Activated CD4-positive, CD25-positive, alpha-beta regulatory T cell (primary cell): ENCODE results near the gene PTPA.

Source experiments
- DNase-seq, 4 experiments: peaks; one replicate each; lab custom pipeline; 2025; lab: John Stamatoyannopoulos, UW

PTPA gene

DNA sequence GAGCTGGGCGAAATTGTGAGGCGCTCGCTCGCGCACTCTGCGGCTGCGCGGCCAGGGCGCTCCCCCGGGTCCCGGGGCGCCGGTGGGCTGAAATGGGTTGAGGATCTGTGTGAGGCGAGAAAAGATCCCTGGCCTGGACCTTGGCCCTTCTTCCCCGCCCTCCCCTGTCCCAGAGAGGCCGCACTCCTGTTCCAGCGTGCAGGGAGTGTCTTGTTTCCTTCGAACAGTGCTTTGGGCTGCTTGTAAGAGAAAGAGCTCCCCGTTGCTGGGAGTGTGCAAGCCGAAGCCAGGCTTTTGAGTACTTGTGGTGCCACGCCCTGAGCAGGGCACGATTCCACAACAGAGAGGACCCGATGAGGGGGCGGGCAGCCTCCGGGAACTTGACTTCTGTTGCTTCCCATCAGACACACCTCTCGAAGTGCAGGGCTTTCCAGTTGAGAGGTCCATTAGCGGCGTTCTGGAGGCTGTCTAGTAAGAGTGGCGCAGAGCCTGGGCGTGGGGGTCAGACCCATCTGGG, 29.8 kb upstream of the PTPA start:
- DNase-seq: no peak

GRCh38 chr9:129084087-129084486, 27.1 kb upstream of the PTPA start:
- DNase-seq: no peak

GRCh38 chr9:129089246-129089645, 22.0 kb upstream of the PTPA start:
- DNase-seq: no peak

GRCh38 chr9:129093602-129094386, 17.4 kb upstream of the PTPA start:
- DNase-seq: no peak

DNA sequence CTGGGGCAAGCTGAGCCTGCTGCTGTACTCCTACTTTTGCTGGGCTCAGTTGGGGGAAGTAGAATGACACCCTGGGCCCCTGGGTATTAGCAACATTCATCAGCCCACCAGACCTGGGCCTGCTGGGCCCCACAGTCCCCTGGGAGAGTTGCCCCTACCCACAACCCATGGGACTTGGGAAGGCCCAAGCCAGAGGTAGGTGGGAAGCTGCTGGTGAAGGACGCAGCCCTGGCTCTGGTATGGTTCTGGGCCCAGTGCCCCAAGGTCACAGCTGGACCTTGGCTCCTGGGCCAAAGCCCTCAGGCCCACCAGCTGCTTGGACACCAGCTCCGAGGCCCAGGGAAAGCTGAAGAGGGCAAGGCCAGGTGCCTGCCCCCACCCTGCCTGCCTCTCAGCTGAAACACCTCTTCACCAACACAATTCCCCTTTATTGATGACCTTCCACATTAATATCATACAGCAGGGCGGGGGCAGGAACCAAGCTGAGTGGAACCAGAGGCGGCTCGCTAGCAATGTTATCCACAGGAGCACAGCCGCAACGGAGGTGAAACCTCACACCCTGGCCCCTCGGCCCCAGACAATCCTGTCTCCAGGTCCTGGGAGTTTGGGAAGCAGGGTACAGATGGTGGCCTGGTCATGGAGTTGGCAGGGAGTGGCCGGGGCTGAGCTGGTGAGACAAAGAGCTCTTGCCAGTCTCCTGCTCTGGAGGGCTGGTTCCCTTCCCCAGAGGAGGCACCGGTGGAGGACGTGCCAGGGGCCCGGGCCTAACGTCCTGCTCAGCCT, 16.6 kb upstream of the PTPA start:
- no peak for DNase-seq

DNA sequence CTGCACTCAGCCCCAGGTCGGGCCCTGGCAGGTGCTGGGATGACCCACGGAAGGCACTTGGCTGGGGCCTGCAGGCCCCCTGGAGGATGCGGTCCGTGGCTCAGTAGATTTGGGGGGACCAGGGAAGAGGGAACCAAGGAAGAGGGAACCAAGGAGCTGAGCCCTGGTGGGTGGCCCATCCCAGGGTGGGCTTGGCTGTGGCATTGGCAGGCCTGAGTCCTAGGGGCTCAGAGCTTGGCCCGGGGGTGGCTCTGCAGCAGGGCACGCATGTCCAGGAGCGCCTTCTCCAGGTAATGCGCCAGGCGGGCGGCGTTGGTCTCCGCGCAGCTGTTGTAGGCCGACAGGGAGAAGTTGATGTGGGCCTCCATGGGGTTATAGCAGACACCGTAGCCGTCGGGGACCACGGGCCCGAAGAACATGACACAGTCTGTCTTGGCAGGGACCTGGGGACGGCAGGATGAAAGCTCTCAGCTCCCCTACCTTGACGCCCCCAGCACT, 16.0 kb upstream of the PTPA start:
- no peak for DNase-seq

- DNase-seq: no peak
Measured at GRCh38 chr9:129095908-129096307, 15.3 kb upstream of the PTPA start.

- DNase-seq: no peak
Measured at GRCh38 chr9:129097671-129098306, 13.4 kb upstream of the PTPA start.

GRCh38 chr9:129098328-129098727, 12.9 kb upstream of the PTPA start:
- DNase-seq: no peak

DNA sequence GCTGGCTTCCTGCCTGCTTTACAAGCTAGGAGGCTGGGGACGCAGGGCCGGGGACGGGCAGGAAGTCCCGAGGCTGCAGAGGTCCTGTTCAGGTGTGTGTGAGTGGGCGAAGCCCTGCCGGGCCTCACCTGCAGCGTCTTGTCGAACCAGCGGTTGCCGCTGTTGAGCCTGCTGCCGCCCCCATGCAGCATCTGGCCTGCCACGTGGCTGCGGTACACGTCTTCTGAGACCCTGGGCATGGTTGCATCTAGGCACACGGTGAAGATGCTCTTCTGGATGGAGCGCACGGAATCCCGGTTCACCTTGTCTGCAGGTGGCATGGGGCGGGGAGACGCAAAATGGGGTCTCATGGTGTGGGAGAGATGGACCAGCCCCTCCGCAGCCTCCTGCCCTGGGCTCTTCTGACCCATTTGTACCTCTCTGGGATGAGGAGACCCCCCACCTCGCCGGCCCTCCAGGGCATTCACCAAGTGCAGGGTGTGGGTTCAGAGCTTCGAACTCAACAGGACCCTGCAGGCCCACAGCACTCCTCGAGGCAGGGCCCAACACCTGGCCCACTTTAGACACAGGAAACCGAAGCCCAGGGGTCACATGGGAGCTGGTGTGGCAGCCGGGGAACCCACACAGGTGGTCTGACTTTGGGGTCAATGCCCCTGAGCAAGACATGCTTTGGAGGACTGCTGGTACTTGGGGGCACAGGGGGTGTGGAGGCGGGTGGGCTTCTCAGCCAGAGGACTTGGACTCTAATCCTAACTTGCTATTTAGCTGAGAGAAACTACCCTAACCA, 10.6 kb upstream of the PTPA start:
- no peak for DNase-seq

DNA sequence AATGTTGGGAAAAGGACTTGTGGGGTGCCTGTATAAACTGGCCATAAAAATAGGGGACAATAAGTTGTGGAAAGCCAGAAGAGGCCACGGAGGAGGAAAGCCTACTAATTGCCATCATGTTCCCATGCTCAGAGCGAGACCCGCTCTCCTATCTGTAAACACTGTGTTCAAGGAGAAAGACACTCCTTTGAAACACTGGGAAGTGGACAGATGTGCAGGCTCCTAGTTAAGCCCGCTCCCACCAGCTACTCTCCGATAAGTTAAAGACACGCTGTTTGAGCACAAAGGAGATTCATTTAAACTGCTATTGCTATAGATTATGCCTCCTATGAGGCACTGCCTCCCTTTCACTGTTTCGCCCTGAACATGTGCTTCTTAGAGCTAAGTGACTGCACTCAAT, 9.9 kb upstream of the PTPA start:
- DNase-seq: no peak

GRCh38 chr9:129102095-129102525, 9.1 kb upstream of the PTPA start:
- DNase-seq: no peak

DNA sequence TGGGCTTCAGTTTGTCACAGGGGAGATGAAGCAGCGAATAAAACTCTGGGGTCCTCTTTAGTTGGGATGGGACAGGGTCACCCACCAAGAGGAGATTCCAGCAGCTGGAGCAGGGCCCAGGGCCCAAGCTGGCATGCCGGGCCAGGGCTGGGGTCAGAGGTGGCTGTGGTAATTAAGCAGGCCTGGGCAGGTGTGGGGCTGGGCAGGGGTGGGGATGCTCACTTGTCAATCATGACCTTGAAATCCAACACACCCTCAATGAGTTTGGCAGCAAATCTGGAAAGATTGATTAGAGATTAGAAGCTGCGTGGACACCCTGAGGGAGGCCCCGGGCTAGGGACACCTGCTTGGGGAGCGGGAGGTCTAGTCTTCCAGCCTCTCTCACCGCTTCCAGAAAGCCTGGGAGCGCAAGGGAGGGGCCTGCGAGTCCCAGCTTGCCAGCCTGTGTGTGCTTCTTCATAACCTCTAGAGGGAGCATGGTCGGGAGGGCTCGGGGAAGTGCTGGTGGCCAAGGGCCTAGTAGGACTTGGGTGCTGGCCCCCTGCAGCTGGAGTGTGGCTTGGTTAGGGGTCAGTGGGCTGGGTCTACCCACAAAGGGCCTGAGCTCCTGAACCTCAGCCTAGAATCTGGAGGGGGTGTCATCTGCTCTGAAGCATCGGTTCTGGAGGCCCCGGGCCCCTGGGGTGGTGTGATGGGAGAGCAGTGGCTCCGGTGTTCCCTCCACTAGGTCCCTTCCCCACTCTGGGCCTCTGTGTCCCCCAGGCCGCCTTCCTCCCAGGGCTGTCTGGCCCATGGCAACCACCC, 8.2 kb upstream of the PTPA start:
- DNase-seq: no peak

DNA sequence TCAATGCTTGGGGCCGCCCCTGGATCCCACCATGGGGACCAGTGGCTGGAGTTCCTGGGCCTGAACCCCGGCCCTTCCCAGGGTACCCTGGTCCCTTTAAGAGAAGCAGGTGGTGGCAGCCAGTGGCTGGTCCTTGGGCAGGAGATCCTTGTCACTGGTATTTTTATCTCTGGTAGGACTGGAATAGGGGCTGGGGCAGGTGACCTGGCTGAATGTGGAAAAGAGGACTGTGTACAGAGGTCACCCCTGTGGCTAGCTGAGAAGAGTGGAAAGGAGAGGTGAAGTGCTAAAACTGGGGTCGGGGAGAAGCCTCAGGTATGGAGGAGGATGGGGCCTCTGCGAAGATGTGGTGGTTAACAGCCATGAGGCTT, 7.6 kb upstream of the PTPA start:
- no peak for DNase-seq

DNA sequence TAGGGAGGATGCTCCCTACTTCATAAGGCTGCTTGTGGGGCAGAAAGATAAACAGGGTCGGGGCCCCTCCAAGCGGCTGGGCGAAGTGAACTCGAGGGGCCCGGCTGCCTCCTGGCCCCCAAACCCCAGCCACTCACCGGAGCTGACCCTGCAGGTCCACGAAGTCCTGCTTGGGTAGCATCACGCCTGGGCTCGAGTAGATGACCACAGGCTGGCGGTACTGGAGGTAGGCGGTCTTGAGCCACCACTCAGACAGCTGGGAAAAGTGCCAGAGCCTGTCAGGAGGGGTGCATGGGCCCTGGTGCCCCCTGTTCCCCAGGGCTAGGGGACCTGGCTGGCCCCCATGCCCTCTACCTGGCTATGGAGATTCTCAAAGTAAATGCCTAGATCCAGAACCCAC, 7.2 kb upstream of the PTPA start:
- no peak for DNase-seq

DNA sequence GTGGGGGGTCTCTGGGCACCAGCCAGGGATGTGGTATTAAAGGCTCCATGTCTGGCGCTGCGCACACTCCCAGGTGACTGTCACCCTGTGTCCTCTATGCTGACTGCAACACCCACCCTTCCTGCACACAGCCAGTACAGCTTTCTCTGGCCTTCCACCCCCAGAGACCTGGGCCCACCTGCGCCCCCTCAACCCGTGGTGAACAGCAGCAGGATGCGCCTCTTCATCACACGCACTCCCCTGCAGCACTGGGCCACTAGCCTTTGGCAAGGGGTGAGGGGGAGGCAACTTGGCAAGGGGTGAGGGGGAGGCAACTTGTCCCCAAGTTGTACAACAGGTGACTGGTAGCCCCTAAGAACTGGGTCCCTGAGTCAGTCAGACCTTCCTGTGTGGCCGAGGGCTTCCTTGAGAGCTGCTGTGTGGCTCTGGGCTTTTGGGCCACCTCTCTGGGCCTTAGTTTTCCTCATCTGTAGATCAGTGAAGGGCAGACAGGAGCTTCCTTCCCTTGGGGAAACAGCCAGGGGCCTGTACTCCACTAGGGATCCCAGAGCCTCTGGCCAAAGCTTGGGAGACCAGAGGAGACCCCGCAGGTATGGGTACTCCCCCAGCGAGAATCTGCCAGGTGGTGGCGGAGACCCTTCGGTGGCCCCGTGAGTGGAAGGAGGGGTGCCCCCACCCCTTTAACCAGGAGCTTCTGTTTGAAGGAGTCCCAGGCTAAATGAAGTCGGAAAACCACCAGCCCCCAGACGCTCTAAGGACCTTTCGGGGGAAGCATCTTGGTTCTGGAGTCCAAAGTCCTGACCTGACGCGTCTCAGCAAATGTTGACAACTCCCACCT, 5.1 kb upstream of the PTPA start:
- DNase-seq: no peak

DNA sequence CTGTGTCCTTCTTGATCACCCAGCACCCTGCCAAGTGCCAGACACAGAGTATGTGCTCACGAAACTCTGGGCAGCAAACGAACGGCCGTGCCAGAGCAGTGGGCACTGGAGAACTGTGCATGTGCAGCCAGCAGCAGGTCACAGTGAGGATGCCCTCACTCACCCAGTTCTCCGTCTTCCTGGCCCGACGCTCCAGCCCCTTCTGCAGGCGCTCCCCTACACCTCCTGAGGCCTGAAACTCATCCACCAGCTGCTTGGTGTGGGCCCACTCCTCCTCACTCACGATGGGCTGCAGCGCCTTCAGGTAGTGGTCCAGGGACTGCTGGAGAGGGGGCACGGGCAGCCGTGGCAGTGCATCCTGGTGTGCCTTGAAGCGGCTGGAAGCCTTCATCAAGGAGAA, 3.6 kb upstream of the PTPA start:
- no peak for DNase-seq

DNA sequence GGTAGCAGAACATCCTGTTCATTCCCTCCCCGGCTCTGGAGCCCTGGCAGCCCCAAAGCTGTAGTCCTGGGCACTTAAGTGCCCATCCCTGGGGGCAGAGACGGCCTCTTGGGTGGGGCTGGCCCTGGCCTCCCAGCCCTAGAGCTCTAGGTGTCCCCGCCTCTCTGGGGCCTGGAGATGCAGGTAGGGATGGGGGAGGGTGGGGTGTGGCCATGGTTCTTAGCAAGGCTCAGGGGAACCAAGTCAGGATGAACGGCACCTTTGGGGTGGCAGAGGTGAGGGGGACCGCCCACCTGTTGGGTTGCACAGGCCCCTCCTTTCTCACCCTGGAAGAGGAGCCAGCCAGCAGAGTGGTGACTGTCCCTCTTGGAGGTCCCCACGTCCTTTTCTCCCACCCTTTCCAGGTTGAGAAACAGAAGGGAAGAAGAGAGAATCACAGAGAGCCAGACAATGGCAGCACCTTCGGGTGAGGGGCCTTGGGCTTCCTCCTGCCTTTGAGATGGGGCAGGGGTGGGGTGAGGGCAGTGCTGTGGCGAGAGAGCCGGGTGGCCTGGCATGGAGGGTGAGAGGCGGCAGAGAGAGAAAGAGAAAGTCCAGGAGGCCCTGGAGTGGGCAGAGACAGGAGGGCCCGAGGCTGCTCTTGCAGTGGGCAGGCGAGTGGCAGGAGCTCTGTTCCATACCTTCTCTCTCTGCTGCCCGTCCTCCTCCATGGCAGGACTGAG, 3.0 kb upstream of the PTPA start:
- DNase-seq: no peak

- DNase-seq: no peak
Measured at GRCh38 chr9:129108805-129109536, 2.2 kb upstream of the PTPA start.
